HG03520 (cell line): ENCODE data around the gene GLG1.
"Not testable (repeated sequence)": the region's sequence is repeated elsewhere in the genome, so short reads cannot be mapped to it uniquely, and the experiment has no call there.

Experiments used
- ATAC-seq: cut with Tn5 transposase; IDR thresholded peaks from one replicate; pipeline ENCODE4 v1.9.1; 2021; ENCODE audit warnings: mild to moderate bottlenecking, moderate library complexity; ENCODE audit not compliant: unreplicated experiment

Gene GLG1

GRCh38 chr16:74575807-74576643 is 30.9 kb downstream of the GLG1 start:
- ATAC-seq = no peak

GRCh38 chr16:74575175-74575806 is 31.6 kb downstream of the GLG1 start:
- no peak for ATAC-seq

- ATAC-seq = no peak
These were observed 32.8 kb downstream of the GLG1 start for GRCh38 chr16:74574146-74574545.

GRCh38 chr16:74573622-74574021 is 33.3 kb downstream of the GLG1 start:
- ATAC-seq = no peak

GRCh38 chr16:74570412-74571301 is 36.3 kb downstream of the GLG1 start:
- ATAC-seq = no peak

GRCh38 chr16:74568961-74569631 is 37.8 kb downstream of the GLG1 start:
- ATAC-seq = no peak

- ATAC-seq = no peak
These were observed 39.0 kb downstream of the GLG1 start for GRCh38 chr16:74567901-74568300.

- no peak for ATAC-seq
These were observed 41.5 kb downstream of the GLG1 start for GRCh38 chr16:74565378-74565777.

- no peak for ATAC-seq
These were observed 42.4 kb downstream of the GLG1 start for GRCh38 chr16:74564451-74564984.

GRCh38 chr16:74563828-74564263 is 43.1 kb downstream of the GLG1 start:
- ATAC-seq = no peak

- no peak for ATAC-seq
These were observed 44.8 kb downstream of the GLG1 start for GRCh38 chr16:74562117-74562516.

- ATAC-seq = no peak
These were observed 45.3 kb downstream of the GLG1 start for GRCh38 chr16:74561626-74562025.

GRCh38 chr16:74560912-74561311 is 46.0 kb downstream of the GLG1 start:
- no peak for ATAC-seq

GRCh38 chr16:74558873-74559272 is 48.0 kb downstream of the GLG1 start:
- ATAC-seq = no peak

GRCh38 chr16:74557275-74557674 is 49.6 kb downstream of the GLG1 start:
- no peak for ATAC-seq

- ATAC-seq = no peak
These were observed 50.5 kb downstream of the GLG1 start for GRCh38 chr16:74556375-74556922.

GRCh38 chr16:74552357-74552756 is 54.6 kb downstream of the GLG1 start:
- ATAC-seq = not testable (repeated sequence)

- not testable (repeated sequence) for ATAC-seq
These were observed 56.5 kb downstream of the GLG1 start for GRCh38 chr16:74550227-74551019.

GRCh38 chr16:74546112-74546511 is 60.8 kb downstream of the GLG1 start:
- not testable (repeated sequence) for ATAC-seq
